Hepatocyte (in vitro differentiated cells): ENCODE results near the gene MPDZ. TPM values are rescaled to one million over a fixed set of nuclear protein-coding genes. Genes with fewer than 3 reads are reported as not detected.

Experiments used
- DNase-seq: peaks from one replicate; pipeline ENCODE4 v3.0.0-alpha.2; 2016; ENCODE audit warnings: low spot score
- H2AFZ ChIP-seq: fragments of 200-600 bp; sonication (generic); 2 replicates; pipeline ENCODE4 v1.6.0; 2016; ENCODE audit warnings: antibody characterized with exemption, mild to moderate bottlenecking
- H3K27ac ChIP-seq: fragments of 200-600 bp; sonication (generic); 2 replicates; pipeline ENCODE4 v1.5.1; 2016; ENCODE audit warnings: mild to moderate bottlenecking
- H3K27me3 ChIP-seq: fragments of 200-600 bp; sonication (generic); 2 replicates; pipeline ENCODE4 v1.6.1; 2016
- H3K36me3 ChIP-seq: fragments of 200-600 bp; sonication (generic); replicated peaks from 2 replicates; pipeline ENCODE4 v1.5.1; 2016; ENCODE audit warnings: low read depth; ENCODE audit not compliant: insufficient read depth
- H3K4me1 ChIP-seq: fragments of 200-600 bp; sonication (generic); 2 replicates; pipeline ENCODE4 v1.5.1; 2016; ENCODE audit warnings: mild to moderate bottlenecking, moderate library complexity; ENCODE audit not compliant: insufficient read depth
- H3K4me2 ChIP-seq: fragments of 200-600 bp; sonication (generic); 2 replicates; pipeline ENCODE4 v1.6.0; 2016
- H3K4me3 ChIP-seq: fragments of 200-600 bp; sonication (generic); 2 replicates; pipeline ENCODE4 v1.5.1; 2016; ENCODE audit warnings: mild to moderate bottlenecking
- H3K79me2 ChIP-seq: fragments of 200-600 bp; sonication (generic); 2 replicates; pipeline ENCODE4 v1.6.0; 2017; ENCODE audit warnings: mild to moderate bottlenecking
- H3K9me2 ChIP-seq: fragments of 200-600 bp; sonication (generic); replicated peaks from 2 replicates; pipeline ENCODE4 v1.6.0; 2017; ENCODE audit warnings: mild to moderate bottlenecking; ENCODE audit not compliant: insufficient read depth
- H3K9me3 ChIP-seq: fragments of 200-600 bp; sonication (generic); 2 replicates; pipeline ENCODE4 v1.5.1; 2016; ENCODE audit warnings: low read depth, mild to moderate bottlenecking
- H4K20me1 ChIP-seq: fragments of 200-600 bp; sonication (generic); 2 replicates; pipeline ENCODE4 v1.6.0; 2016; ENCODE audit warnings: mild to moderate bottlenecking; ENCODE audit not compliant: insufficient read depth, poor library complexity, severe bottlenecking
- EZH2 ChIP-seq: fragments of 200-600 bp; sonication (generic); IDR thresholded peaks from 2 replicates; pipeline ENCODE4 v1.6.1; 2016; ENCODE audit warnings: antibody characterized with exemption, mild to moderate bottlenecking, borderline replicate concordance
- EZH2phosphoT487 ChIP-seq: fragments of 200-600 bp; sonication (generic); IDR thresholded peaks from one replicate; pipeline ENCODE4 v1.6.1; 2018; ENCODE audit warnings: antibody characterized with exemption, mild to moderate bottlenecking, low read depth, moderate library complexity; ENCODE audit not compliant: unreplicated experiment, severe bottlenecking
- WGBS: methylation state at CpG from one replicate; pipeline ENCODE4 v1.1.6; 2016; ENCODE audit warnings: low lambda C conversion rate; ENCODE audit errors: missing lambda C conversion rate; 5-methylcytosine and 5-hydroxymethylcytosine counted together
- polyA plus RNA-seq: library from polyadenylated mRNA; unstranded; fragments of >200 nt; fragmentation: Nextera tagmentation; extraction: Ambion mirVana; gene quantifications from 2 replicates; pipeline ENCODE4 v1.2.1, GENCODE V29; 2016
- total RNA-seq: library from RNA; depleted of rRNA; stranded (reverse); fragments of >200 nt; gene quantifications from 2 replicates; pipeline ENCODE4 v1.2.3, GENCODE V29; 2014
- TF ChIP-seq, protein P1 (sequence below): fragments of 200-600 bp; sonication (generic); IDR thresholded peaks from 2 replicates; pipeline ENCODE4 v1.5.1; 2016; ENCODE audit warnings: antibody characterized with exemption, mild to moderate bottlenecking; ENCODE audit not compliant: poor library complexity

MPDZ gene
- total and polyA plus RNA-seq, 2 experiments from 2014 or later = 16.7 to 45.5 TPM

DNA sequence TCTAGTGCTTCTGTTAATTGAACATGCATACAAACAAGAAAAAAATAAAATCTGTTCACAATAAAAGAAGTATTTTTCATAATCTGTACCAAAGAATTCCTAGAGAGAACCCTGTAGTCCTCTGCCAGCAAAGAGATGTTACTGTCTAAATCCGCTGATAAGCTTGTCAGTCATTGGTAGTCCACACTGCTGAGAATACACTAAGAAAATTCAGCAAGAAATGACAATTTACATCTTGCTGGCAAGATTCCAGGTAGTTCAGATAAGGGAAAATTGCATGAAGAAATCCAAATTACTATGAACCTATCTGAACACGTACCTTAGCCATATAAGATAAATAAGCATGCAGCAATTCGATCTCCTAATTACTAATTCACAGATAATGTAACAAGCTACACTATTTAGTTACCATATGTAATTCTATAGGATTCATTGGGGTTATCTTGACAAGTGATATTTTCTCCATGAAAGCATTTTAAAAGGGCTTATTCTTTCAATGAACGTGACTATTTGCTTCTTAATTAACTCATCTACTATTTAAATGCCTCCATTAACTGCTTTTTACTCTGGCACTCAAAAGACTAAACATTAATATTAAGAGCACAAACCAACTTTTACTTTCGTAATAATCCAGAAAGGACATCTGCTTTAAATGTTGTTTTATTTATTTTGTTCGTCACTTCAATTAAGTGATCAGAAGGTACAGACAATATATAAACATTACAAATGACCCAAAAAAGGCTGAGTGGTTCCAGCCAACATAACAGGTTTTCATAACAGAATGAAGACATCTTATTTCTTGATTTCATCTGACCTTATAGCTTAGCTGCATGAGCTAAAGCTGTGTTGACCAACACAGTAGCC lies 9.7 kb downstream of the MPDZ start:
- H3K4me3 ChIP-seq = no peak overlapping the region
- peaks cover 93% of the 10 kb centered on the region for H3K79me2 ChIP-seq
- H3K36me3 ChIP-seq = no peaks in the 10 kb centered on the region
- TF ChIP-seq EZH2 = no peak
- TF ChIP-seq, protein P1, sequence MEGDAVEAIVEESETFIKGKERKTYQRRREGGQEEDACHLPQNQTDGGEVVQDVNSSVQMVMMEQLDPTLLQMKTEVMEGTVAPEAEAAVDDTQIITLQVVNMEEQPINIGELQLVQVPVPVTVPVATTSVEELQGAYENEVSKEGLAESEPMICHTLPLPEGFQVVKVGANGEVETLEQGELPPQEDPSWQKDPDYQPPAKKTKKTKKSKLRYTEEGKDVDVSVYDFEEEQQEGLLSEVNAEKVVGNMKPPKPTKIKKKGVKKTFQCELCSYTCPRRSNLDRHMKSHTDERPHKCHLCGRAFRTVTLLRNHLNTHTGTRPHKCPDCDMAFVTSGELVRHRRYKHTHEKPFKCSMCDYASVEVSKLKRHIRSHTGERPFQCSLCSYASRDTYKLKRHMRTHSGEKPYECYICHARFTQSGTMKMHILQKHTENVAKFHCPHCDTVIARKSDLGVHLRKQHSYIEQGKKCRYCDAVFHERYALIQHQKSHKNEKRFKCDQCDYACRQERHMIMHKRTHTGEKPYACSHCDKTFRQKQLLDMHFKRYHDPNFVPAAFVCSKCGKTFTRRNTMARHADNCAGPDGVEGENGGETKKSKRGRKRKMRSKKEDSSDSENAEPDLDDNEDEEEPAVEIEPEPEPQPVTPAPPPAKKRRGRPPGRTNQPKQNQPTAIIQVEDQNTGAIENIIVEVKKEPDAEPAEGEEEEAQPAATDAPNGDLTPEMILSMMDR = no peak
- peaks cover 16% of the 10 kb centered on the region for H3K4me1 ChIP-seq
- no peak overlapping the region for H2AFZ ChIP-seq
- WGBS = 70% methylated on average over 6 of the region's 6 CpGs
- H3K9me3 ChIP-seq = no peaks in the 10 kb centered on the region
- no peak overlapping the region for H3K27ac ChIP-seq
- no peak overlapping the region for H3K4me2 ChIP-seq
- DNase-seq = no peak
- H3K27me3 ChIP-seq = no peaks in the 10 kb centered on the region
- H4K20me1 ChIP-seq = peaks cover 10% of the 10 kb centered on the region
- H3K9me2 ChIP-seq = no peaks in the 10 kb centered on the region

DNA sequence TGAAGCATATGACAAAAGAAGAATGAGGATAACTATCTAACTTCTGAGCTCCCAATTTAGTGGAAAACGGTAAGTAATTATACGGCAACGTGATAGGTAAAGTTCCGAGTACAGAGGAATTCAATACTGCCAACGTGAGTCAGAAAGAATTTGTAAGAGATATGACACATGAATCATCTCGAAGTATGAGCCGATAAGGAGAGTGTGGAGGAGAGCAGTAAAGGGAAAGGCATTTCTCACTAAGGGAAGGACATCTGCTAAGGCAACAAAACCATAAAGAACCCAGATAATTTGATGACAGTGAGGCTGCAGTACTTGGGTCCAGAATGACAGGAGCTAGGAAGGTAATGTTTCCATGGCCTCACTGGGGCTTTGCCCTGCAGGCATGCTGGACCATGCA lies 11.0 kb downstream of the MPDZ start:
- 79% methylated on average over 7 of the region's 7 CpGs for WGBS

DNA sequence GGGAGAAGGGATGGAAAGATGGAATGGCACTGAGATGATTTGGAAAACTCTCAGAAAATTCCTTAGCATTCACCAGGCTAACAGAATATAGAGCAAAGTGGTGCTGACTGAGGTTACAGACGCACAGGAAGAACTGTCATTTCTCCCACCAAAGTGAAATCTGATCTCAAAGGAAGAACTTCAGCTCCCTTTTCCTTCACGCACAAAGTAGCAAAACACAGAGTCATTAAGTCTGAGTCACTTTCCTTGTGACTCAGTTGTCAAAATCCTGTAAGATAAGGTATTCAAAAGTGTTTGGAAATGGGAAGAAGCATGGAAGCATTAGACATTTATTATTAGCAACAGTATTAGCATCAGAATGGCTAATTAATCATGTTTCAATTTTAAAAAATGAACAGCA lies 11.7 kb downstream of the MPDZ start:
- Histone ChIP-seq H3K4me2 (peak overlapping the region; percentile 43), H3K9me3 (no peaks in the 10 kb centered on the region), H3K36me3 (no peaks in the 10 kb centered on the region), H3K4me3 (no peak overlapping the region), H3K27me3 (no peaks in the 10 kb centered on the region), H4K20me1 (peaks cover 8% of the 10 kb centered on the region), H3K9me2 (no peaks in the 10 kb centered on the region), H3K79me2 (peaks cover 86% of the 10 kb centered on the region), H2AFZ (no peak overlapping the region), H3K27ac (peak overlapping the region; percentile 6), H3K4me1 (peaks cover 12% of the 10 kb centered on the region)
- peak; percentile 35 for DNase-seq
- no peak for TF ChIP-seq EZH2
- TF ChIP-seq EZH2phosphoT487 = no peak
- TF ChIP-seq, protein P1 = no peak
- 35% methylated on average over 2 of the region's 2 CpGs for WGBS

More for the DNA sequence above, 11.0 kb downstream of the MPDZ start:
- TF ChIP-seq, protein P1 = no peak
- TF ChIP-seq EZH2 (no peak), EZH2phosphoT487 (no peak)
- Histone ChIP-seq H3K27me3 (no peaks in the 10 kb centered on the region), H4K20me1 (peaks cover 9% of the 10 kb centered on the region), H3K4me2 (no peak overlapping the region), H3K79me2 (peaks cover 86% of the 10 kb centered on the region), H3K9me3 (no peaks in the 10 kb centered on the region), H3K36me3 (no peaks in the 10 kb centered on the region), H3K4me3 (no peak overlapping the region), H3K4me1 (peaks cover 12% of the 10 kb centered on the region), H2AFZ (no peak overlapping the region), H3K27ac (no peak overlapping the region), H3K9me2 (no peaks in the 10 kb centered on the region)
- DNase-seq = no peak
